Motor neuron (in vitro differentiated cells): ENCODE data around the gene MN1. TPM values are rescaled to one million over a fixed set of nuclear protein-coding genes. Genes with fewer than 3 reads are reported as not detected.

Experiments
- ATAC-seq, 8 experiments: fragments of 200-7000 bp; cut with Tn5 transposase; replicated peaks in 6 of 8; 2 replicates each; pipeline ENCODE4 v1.8.0; 2021; ENCODE audit warnings: mild to moderate bottlenecking in 8 of 8, moderate library complexity in 8 of 8
- H3K27ac ChIP-seq, 2 donors: fragments of 250-450 bp; sonication (Bioruptor Pico); 2 replicates each; pipeline ENCODE4 v1.9.0; 2021; ENCODE audit warnings: antibody characterized with exemption in 2 of 2, mild to moderate bottlenecking in 2 of 2, moderate library complexity in 1 of 2
- H3K4me1 ChIP-seq, 2 donors: fragments of 250-450 bp; sonication (Bioruptor Pico); replicated peaks in 1 of 2; 2 replicates each; pipeline ENCODE4 v1.6.1; 2021; ENCODE audit warnings: antibody characterized with exemption in 2 of 2, mild to moderate bottlenecking in 2 of 2, moderate library complexity in 1 of 2
- H3K4me3 ChIP-seq, 5 donors: fragments of 250-450 bp; sonication (Bioruptor Pico); 2 replicates each; pipeline ENCODE4 v1.9.0; 2021; ENCODE audit warnings: antibody characterized with exemption in 5 of 5, mild to moderate bottlenecking in 5 of 5, moderate library complexity in 4 of 5
- WGBS, 10 experiments: fragments of 450-650 bp; shearing (Covaris generic); methylation state at CpG; one replicate each; pipeline ENCODE4 v1.0.0; 2022; 5-methylcytosine and 5-hydroxymethylcytosine counted together
- in situ Hi-C, 9 experiments: fragments of 400-800 bp; cut with MboI; loops; one replicate each; pipeline ENCODE4 v1.15.0; 2021; ENCODE audit warnings: low sequenced_read_pairs in 9 of 9, low pct_unique_long_range_greater_than_20kb in 2 of 9; ENCODE audit not compliant: unreplicated experiment in 9 of 9
- total RNA-seq, 8 experiments: library from RNA; unstranded; fragments of 300-600 nt; gene quantifications; 2 replicates each; pipeline versions ENCODE4 v1.2.3 to v1.2.4, GENCODE V29; 2022

MN1 gene
- total RNA-seq, 8 experiments from 2014 or later: 4.2 to 11.2 (median 7.8) TPM

GRCh38 chr22:27839057-27839660, 37.6 kb upstream of the MN1 start:
- Histone ChIP-seq H3K27ac (no peak overlapping the region), H3K4me3 (no peak overlapping the region), H3K4me1 (peaks cover 10 to 14% of the 10 kb centered on the region in 2 donors)
- in situ Hi-C loops: no loop called here
- no peak for ATAC-seq
- 60 to 100% (median 86%) methylated on average over 1 to 13 of the region's 13 CpGs; no CpG with 5 or more reads in 2 of the 10 experiments for WGBS, 10 experiments

DNA sequence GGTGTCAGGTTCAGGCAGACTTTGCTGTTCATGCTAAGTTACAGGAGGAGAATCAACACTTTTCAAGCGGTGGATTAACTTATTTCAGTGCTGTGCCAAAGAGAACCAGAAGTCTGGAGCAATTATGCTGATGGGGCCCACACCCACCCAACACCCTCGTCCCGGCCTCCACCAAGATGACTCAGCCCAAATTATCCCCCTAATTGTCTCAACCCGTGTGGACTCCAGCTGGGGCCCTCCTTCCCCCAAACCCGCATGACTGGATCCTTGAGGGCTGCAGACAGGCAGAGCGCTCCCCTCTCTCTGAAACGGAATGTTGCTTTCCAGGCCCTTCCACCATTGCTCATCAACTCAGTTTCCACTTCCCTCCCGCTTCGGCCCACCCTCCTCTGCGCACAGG, 34.6 kb upstream of the MN1 start:
- no peak overlapping the region for H3K4me3 ChIP-seq
- in situ Hi-C loops: no loop called here
- ATAC-seq: peak in 3 of 8 experiments; percentile 82 to 92 (median 89)
- peaks cover 0 to 10% of the 10 kb centered on the region in 2 donors for H3K4me1 ChIP-seq
- H3K27ac ChIP-seq: no peak overlapping the region
- 9 to 100% (median 60%) methylated on average over 1 to 7 of the region's 10 CpGs; no CpG with 5 or more reads in 5 of the 10 experiments for WGBS, 10 experiments

GRCh38 chr22:27835446-27835845, 33.9 kb upstream of the MN1 start:
- no peak overlapping the region for H3K4me3 ChIP-seq
- no peak overlapping the region for H3K27ac ChIP-seq
- ATAC-seq: peak in 3 of 8 experiments; percentile 7 to 19 (median 9)
- WGBS, 10 experiments: 60 to 100% (median 83%) methylated on average over 1 to 5 of the region's 6 CpGs; no CpG with 5 or more reads in 2 of the 10 experiments
- in situ Hi-C loops: no loop called here
- H3K4me1 ChIP-seq: peaks cover 0 to 10% of the 10 kb centered on the region in 2 donors

GRCh38 chr22:27834364-27835185, 33.0 kb upstream of the MN1 start:
- ATAC-seq: no peak
- 80 to 97% (median 92%) methylated on average over 1 to 11 of the region's 20 CpGs; no CpG with 5 or more reads in 5 of the 10 experiments for WGBS, 10 experiments
- no peak overlapping the region for H3K4me3 ChIP-seq
- H3K4me1 ChIP-seq: peaks cover 0 to 10% of the 10 kb centered on the region in 2 donors
- no peak overlapping the region for H3K27ac ChIP-seq
- in situ Hi-C loops: no loop called here

- Histone ChIP-seq H3K4me3 (no peak overlapping the region), H3K4me1 (peaks cover 0 to 10% of the 10 kb centered on the region in 2 donors), H3K27ac (no peak overlapping the region)
- in situ Hi-C loops: no loop called here
- ATAC-seq: no peak
- 16 to 100% (median 83%) methylated on average over 1 to 2 of the region's 2 CpGs; no CpG with 5 or more reads in 3 of the 10 experiments for WGBS, 10 experiments
Observed at GRCh38 chr22:27833803-27834202, 32.2 kb upstream of the MN1 start.

- ATAC-seq: no peak
- 79 to 100% (median 90%) methylated on average over 1 to 5 of the region's 7 CpGs; no CpG with 5 or more reads in 3 of the 10 experiments for WGBS, 10 experiments
- no peak overlapping the region for H3K4me3 ChIP-seq
- peaks cover 0 to 10% of the 10 kb centered on the region in 2 donors for H3K4me1 ChIP-seq
- in situ Hi-C loops: no loop called here
- H3K27ac ChIP-seq: no peak overlapping the region
Observed at GRCh38 chr22:27832606-27833005, 31.1 kb upstream of the MN1 start.

DNA sequence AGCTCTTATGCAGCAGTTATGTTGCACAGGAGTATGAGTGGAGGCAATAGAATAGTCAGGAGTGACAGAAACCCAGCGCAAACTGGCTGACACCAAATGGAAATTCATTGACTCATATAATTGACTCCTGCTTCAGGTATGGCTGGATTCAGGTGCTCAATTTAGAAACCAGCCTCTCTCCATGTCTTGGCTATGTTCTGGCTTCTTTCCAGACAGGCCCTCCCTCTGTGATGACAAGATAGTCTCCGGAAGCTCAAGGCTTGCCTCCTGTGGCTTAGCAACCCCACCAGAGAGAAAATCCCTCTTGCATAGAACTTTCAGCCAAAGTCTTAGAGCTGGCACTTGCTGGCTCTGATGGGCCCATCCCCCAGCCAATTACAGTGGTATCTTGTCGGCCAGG, 28.1 kb upstream of the MN1 start:
- in situ Hi-C loops: no loop called here
- no peak for ATAC-seq
- no peak overlapping the region for H3K4me3 ChIP-seq
- 33 to 100% (median 92%) methylated on average over 1 to 2 of the region's 3 CpGs; no CpG with 5 or more reads in 2 of the 10 experiments for WGBS, 10 experiments
- no peak overlapping the region for H3K27ac ChIP-seq
- peaks cover 0 to 10% of the 10 kb centered on the region in 2 donors for H3K4me1 ChIP-seq

DNA sequence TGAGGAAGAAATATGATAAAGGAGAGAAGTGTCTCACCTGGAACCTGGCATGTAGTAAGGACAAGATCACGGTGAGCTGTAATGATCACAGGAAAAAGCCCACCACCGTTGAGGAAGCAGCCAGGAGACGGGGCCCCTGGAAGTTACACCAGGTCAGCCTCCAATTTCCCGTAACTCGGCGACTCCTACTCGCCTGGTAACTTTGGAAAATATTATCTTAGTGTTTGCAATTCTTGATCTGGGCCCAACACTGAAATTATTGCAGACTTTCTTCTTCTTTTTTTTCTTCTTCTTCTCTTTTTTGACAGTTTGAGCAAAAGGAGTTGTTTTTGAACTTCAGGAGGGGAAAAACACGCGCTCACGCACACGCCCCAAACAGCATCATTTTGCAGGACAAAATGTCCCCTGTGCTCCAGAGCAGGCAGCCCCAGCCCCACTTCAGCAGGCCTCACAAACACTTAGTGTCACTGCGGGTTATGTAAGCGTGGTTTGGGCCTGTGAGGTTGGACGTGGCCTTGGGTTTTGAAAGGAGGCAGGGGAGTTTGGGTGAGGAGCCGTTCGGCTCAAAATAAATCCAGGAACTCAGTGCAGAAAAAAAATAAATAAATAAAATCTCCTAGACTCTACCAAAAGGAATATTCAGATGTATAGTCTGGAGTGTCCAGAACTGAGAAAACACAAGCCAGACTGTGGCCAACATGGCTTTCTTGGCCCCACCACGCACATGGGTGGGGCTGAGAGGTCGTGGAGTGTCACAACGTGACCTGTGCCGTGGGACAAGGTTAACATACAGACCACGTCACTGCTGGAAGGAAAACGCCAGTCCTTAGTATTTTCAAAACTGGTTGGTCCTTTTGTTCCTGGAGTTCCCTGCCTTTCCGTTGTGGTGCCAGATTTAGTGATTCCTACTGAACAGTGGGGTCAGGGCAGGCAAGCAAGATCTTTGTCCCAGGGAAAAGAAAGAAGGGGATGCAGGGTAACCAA, 26.3 kb upstream of the MN1 start:
- Histone ChIP-seq H3K4me1 (peaks cover 0 to 10% of the 10 kb centered on the region in 2 donors), H3K4me3 (no peak overlapping the region), H3K27ac (no peak overlapping the region)
- in situ Hi-C loops: no loop called here
- WGBS, 10 experiments: 54 to 97% (median 83%) methylated on average over 2 to 20 of the region's 23 CpGs; no CpG with 5 or more reads in 1 of the 10 experiments
- no peak for ATAC-seq

GRCh38 chr22:27825174-27825573, 23.6 kb upstream of the MN1 start:
- H3K4me3 ChIP-seq: no peak overlapping the region
- H3K4me1 ChIP-seq: no peaks in the 10 kb centered on the region
- in situ Hi-C loops: no loop called here
- no peak overlapping the region for H3K27ac ChIP-seq
- no peak for ATAC-seq
- whole genome bisulfite sequencing, 10 experiments: 85 to 100% (median 87%) methylated on average over 1 to 5 of the region's 6 CpGs; no CpG with 5 or more reads in 5 of the 10 experiments

DNA sequence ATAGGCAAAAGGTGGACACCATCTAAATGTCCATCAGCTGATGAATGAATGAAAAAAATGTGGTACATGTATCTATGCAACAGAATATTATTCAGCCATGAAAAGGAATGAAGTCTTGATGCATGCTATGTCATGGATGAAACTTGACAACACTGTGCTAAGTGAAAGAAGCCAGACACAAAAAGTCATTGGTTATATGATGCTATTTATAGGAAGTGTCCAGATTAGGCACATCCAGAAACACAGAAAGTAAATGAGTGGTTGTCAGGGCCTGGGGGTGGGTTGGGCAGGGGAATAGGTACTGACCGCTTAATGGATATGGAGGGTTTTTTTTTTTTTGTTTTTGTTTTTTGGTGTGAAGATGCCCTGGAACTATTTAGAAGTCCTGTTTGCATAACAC, 21.7 kb upstream of the MN1 start:
- WGBS, 10 experiments: 100% methylated on average over 1 of the region's 1 CpG; no CpG with 5 or more reads in 8 of the 10 experiments
- Histone ChIP-seq H3K4me3 (no peak overlapping the region), H3K4me1 (no peaks in the 10 kb centered on the region), H3K27ac (no peak overlapping the region)
- in situ Hi-C loops: loop anchor here in 4 of 9 experiments (25.0 kb wide), 2 partner anchors 411 to 1061 kb away; no protein-coding TSS in a partner anchor
- ATAC-seq: no peak

- H3K27ac ChIP-seq: no peak overlapping the region
- 39 to 87% (median 80%) methylated on average over 1 to 11 of the region's 22 CpGs; no CpG with 5 or more reads in 3 of the 10 experiments for WGBS, 10 experiments
- no peaks in the 10 kb centered on the region for H3K4me1 ChIP-seq
- in situ Hi-C loops: loop anchor here in 4 of 9 experiments (25.0 kb wide), 2 partner anchors 409 to 1059 kb away; no protein-coding TSS in a partner anchor
- peak in 3 of 8 experiments; percentile 24 to 59 (median 45) for ATAC-seq
- H3K4me3 ChIP-seq: no peak overlapping the region
Observed at GRCh38 chr22:27820896-27821866, 19.6 kb upstream of the MN1 start.
